HEK293T (cell line): ENCODE measurements around the gene KCNT1.

ENCODE experiments used
- ARNT ChIP-seq: fragments of 450-650 bp; IDR thresholded peaks from 2 replicates; pipeline ENCODE4 v1.6.1; 2017; ENCODE audit warnings: mild to moderate bottlenecking
- BHLHE40 ChIP-seq: fragments of 450-650 bp; IDR thresholded peaks from 2 replicates; pipeline ENCODE4 v1.6.1; 2016; ENCODE audit warnings: mild to moderate bottlenecking, moderate library complexity, borderline replicate concordance
- ELF4 ChIP-seq: fragments of 450-650 bp; IDR thresholded peaks from 2 replicates; pipeline ENCODE4 v1.6.1; 2017; ENCODE audit warnings: antibody characterized with exemption
- FOXA1 ChIP-seq: fragments of 450-650 bp; IDR thresholded peaks from 2 replicates; pipeline ENCODE4 v1.6.1; 2016; ENCODE audit warnings: mild to moderate bottlenecking
- FOXK2 ChIP-seq: fragments of 450-650 bp; IDR thresholded peaks from 2 replicates; pipeline ENCODE4 v1.6.1; 2016; ENCODE audit warnings: mild to moderate bottlenecking
- FOXM1 ChIP-seq: fragments of 450-650 bp; IDR thresholded peaks from 2 replicates; pipeline ENCODE4 v1.6.1; 2017; ENCODE audit warnings: mild to moderate bottlenecking, borderline replicate concordance
- HDGF ChIP-seq: fragments of 450-650 bp; IDR thresholded peaks from 2 replicates; pipeline ENCODE4 v1.6.1; 2017; ENCODE audit warnings: antibody characterized with exemption, borderline replicate concordance
- L3MBTL2 ChIP-seq: fragments of 450-650 bp; conservative IDR thresholded peaks from 2 replicates; pipeline ENCODE4 v1.6.1; 2016; ENCODE audit warnings: mild to moderate bottlenecking
- NFRKB ChIP-seq: fragments of 450-650 bp; IDR thresholded peaks from 2 replicates; pipeline ENCODE4 v1.6.1; 2016; ENCODE audit warnings: mild to moderate bottlenecking, moderate library complexity
- SP1 ChIP-seq: fragments of 450-650 bp; IDR thresholded peaks from 2 replicates; pipeline ENCODE4 v1.6.1; 2017
- SUZ12 ChIP-seq: fragments of 450-650 bp; IDR thresholded peaks from 2 replicates; pipeline ENCODE4 v1.6.1; 2016; ENCODE audit warnings: mild to moderate bottlenecking
- TARDBP ChIP-seq: fragments of 450-650 bp; IDR thresholded peaks from 2 replicates; pipeline ENCODE4 v1.6.1; 2016
- ZNF384 ChIP-seq: fragments of 450-650 bp; IDR thresholded peaks from 2 replicates; pipeline ENCODE4 v1.6.1; 2016

- TF ChIP-seq SUZ12 (no peak), SP1 (no peak), ARNT (no peak), TARDBP (no peak), HDGF (no peak), L3MBTL2 (no peak), ZNF384 (no peak), FOXA1 (no peak), NFRKB (no peak), FOXK2 (no peak), FOXM1 (no peak), ELF4 (no peak), BHLHE40 (no peak)
These were observed 43.8 kb downstream of the KCNT1 start for GRCh38 chr9:135745686-135746324.
